Astrocyte (in vitro differentiated cells and primary cell): ENCODE results near the gene NHLRC3. TPM values are rescaled to one million over a fixed set of nuclear protein-coding genes. Genes with fewer than 3 reads are reported as not detected.

Experiments
- DNase-seq: peaks from one replicate; pipeline ENCODE4 v3.0.0-alpha.2; 2010; ENCODE audit warnings: low read depth
- FAIRE-seq: peaks from 2 replicates; lab custom pipeline; 2011; peaks lifted over from hg19 to GRCh38; lab: Jason Lieb, UNC
- H2AFZ ChIP-seq: 2 replicates; pipeline ENCODE4 v1.6.0; 2012; ENCODE audit warnings: low read depth, low read length, inconsistent platforms
- H3K27ac ChIP-seq: 2 replicates; pipeline ENCODE4 v1.5.1; 2011; ENCODE audit warnings: low read depth, low read length, inconsistent platforms
- H3K27me3 ChIP-seq: 2 replicates; pipeline ENCODE4 v1.6.0; 2011; ENCODE audit warnings: low read length, inconsistent platforms; ENCODE audit not compliant: insufficient read depth
- H3K36me3 ChIP-seq: 2 replicates; pipeline ENCODE4 v1.5.1; 2011; ENCODE audit warnings: low read length, inconsistent platforms; ENCODE audit not compliant: insufficient read depth
- H3K4me1 ChIP-seq: 2 replicates; pipeline ENCODE4 v1.5.1; 2011; ENCODE audit warnings: low read length, inconsistent platforms; ENCODE audit not compliant: insufficient read depth
- H3K4me2 ChIP-seq: 2 replicates; pipeline ENCODE4 v1.6.0; 2012; ENCODE audit warnings: low read length, inconsistent platforms
- H3K4me3 ChIP-seq: 2 replicates; pipeline ENCODE4 v1.5.1; 2011; ENCODE audit warnings: low read depth, mild to moderate bottlenecking, low read length, inconsistent platforms; ENCODE audit not compliant: insufficient read depth
- H3K79me2 ChIP-seq: 2 replicates; pipeline ENCODE4 v1.6.0; 2012; ENCODE audit warnings: mild to moderate bottlenecking, low read length, inconsistent platforms; ENCODE audit not compliant: insufficient read depth
- H3K9ac ChIP-seq: 2 replicates; pipeline ENCODE4 v1.6.0; 2012; ENCODE audit warnings: mild to moderate bottlenecking, low read length, inconsistent platforms
- H3K9me3 ChIP-seq: 2 replicates; pipeline ENCODE4 v1.5.1; 2012; ENCODE audit warnings: low read depth, mild to moderate bottlenecking, low read length, inconsistent platforms; ENCODE audit not compliant: insufficient read depth
- H4K20me1 ChIP-seq: 2 replicates; pipeline ENCODE4 v1.6.0; 2012; ENCODE audit warnings: low read length, inconsistent platforms; ENCODE audit not compliant: insufficient read depth
- H3K27ac Mint-ChIP-seq: one replicate; pipeline ENCODE4 v1.8.0; 2021; ENCODE audit warnings: mild to moderate bottlenecking, mixed read lengths; ENCODE audit not compliant: unreplicated experiment
- H3K27me3 Mint-ChIP-seq: one replicate; pipeline ENCODE4 v1.8.0; 2021; ENCODE audit warnings: low read depth, mixed read lengths; ENCODE audit not compliant: unreplicated experiment
- H3K36me3 Mint-ChIP-seq: one replicate; pipeline ENCODE4 v1.8.0; 2021; ENCODE audit warnings: low read depth, mixed read lengths; ENCODE audit not compliant: unreplicated experiment
- H3K4me1 Mint-ChIP-seq: one replicate; pipeline ENCODE4 v1.8.0; 2021; ENCODE audit warnings: low read depth, mixed read lengths; ENCODE audit not compliant: unreplicated experiment
- H3K4me3 Mint-ChIP-seq: one replicate; pipeline ENCODE4 v1.8.0; 2021; ENCODE audit warnings: mild to moderate bottlenecking, moderate library complexity, mixed read lengths; ENCODE audit not compliant: unreplicated experiment
- H3K9me3 Mint-ChIP-seq: one replicate; pipeline ENCODE4 v1.8.0; 2021; ENCODE audit warnings: mild to moderate bottlenecking, mixed read lengths; ENCODE audit not compliant: unreplicated experiment
- EZH2 ChIP-seq: IDR thresholded peaks from 2 replicates; pipeline ENCODE4 v1.6.1; 2012; ENCODE audit warnings: mild to moderate bottlenecking, low read length, inconsistent platforms; ENCODE audit not compliant: insufficient read depth
- total RNA-seq: library from RNA; stranded (reverse); gene quantifications from 2 replicates; pipeline ENCODE4 v1.2.1, GENCODE V29; 2021
- TF ChIP-seq, protein P1 (sequence below): IDR thresholded peaks from 2 replicates; pipeline ENCODE4 v1.5.1; 2011; ENCODE audit warnings: low read depth, mild to moderate bottlenecking, inconsistent platforms, low read length, moderate library complexity; ENCODE audit not compliant: insufficient read depth

The NHLRC3 gene
- total RNA-seq, 1 donor from 2014 or later = 8.2 TPM

GRCh38 chr13:39040206-39040605 lies 1.9 kb downstream of the NHLRC3 start:
- TF ChIP-seq EZH2 = no peak
- TF ChIP-seq, protein P1, sequence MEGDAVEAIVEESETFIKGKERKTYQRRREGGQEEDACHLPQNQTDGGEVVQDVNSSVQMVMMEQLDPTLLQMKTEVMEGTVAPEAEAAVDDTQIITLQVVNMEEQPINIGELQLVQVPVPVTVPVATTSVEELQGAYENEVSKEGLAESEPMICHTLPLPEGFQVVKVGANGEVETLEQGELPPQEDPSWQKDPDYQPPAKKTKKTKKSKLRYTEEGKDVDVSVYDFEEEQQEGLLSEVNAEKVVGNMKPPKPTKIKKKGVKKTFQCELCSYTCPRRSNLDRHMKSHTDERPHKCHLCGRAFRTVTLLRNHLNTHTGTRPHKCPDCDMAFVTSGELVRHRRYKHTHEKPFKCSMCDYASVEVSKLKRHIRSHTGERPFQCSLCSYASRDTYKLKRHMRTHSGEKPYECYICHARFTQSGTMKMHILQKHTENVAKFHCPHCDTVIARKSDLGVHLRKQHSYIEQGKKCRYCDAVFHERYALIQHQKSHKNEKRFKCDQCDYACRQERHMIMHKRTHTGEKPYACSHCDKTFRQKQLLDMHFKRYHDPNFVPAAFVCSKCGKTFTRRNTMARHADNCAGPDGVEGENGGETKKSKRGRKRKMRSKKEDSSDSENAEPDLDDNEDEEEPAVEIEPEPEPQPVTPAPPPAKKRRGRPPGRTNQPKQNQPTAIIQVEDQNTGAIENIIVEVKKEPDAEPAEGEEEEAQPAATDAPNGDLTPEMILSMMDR = no peak
- DNase-seq (no peak), FAIRE-seq (peak; percentile 13)
- H3K9me3 Mint-ChIP-seq = no peaks in the 10 kb centered on the region
- H3K36me3 ChIP-seq = no peaks in the 10 kb centered on the region
- no peak overlapping the region for H3K27ac Mint-ChIP-seq
- no peak overlapping the region for H3K27ac ChIP-seq
- no peak overlapping the region for H3K4me3 Mint-ChIP-seq
- no peak overlapping the region for H3K4me3 ChIP-seq
- peaks cover 18% of the 10 kb centered on the region for H4K20me1 ChIP-seq
- H3K4me2 ChIP-seq = no peak overlapping the region
- peaks cover 3% of the 10 kb centered on the region for H3K4me1 ChIP-seq
- H3K79me2 ChIP-seq = peaks cover 35% of the 10 kb centered on the region
- H3K36me3 Mint-ChIP-seq = no peaks in the 10 kb centered on the region
- no peak overlapping the region for H2AFZ ChIP-seq
- H3K9me3 ChIP-seq = no peaks in the 10 kb centered on the region
- no peak overlapping the region for H3K9ac ChIP-seq
- peaks cover 6% of the 10 kb centered on the region for H3K4me1 Mint-ChIP-seq
- no peaks in the 10 kb centered on the region for H3K27me3 ChIP-seq
- H3K27me3 Mint-ChIP-seq = no peaks in the 10 kb centered on the region

DNA sequence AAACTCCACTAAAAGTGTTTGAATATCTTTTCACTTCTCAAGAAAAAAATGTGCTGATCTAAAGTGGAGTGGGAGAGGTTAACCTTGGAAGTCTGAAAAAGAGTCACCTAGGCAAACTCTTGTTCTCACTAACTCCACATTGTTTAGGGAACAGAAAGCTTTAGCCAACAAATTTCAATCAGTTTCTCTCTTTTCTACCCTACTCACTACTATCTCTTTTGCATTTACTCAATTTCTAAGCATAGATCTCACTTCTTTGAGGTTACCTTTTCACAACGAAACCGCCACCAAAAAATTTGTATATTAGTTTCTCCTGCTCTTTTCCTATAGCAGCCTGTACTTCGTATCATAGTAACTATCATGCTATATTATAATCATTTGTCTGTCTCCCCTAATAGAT lies 6.3 kb downstream of the NHLRC3 start:
- H3K4me3 ChIP-seq = no peak overlapping the region
- Mint-ChIP-seq H3K4me1 (no peaks in the 10 kb centered on the region), H3K27me3 (no peaks in the 10 kb centered on the region), H3K4me3 (no peak overlapping the region), H3K9me3 (no peaks in the 10 kb centered on the region), H3K27ac (no peak overlapping the region), H3K36me3 (no peaks in the 10 kb centered on the region)
- no peak overlapping the region for H2AFZ ChIP-seq
- H3K36me3 ChIP-seq = no peaks in the 10 kb centered on the region
- TF ChIP-seq EZH2 = no peak
- TF ChIP-seq, protein P1 = no peak
- no peak for DNase-seq
- no peak overlapping the region for H3K4me2 ChIP-seq
- H3K27ac ChIP-seq = no peak overlapping the region
- no peaks in the 10 kb centered on the region for H4K20me1 ChIP-seq
- H3K27me3 ChIP-seq = no peaks in the 10 kb centered on the region
- H3K9ac ChIP-seq = no peak overlapping the region
- no peaks in the 10 kb centered on the region for H3K4me1 ChIP-seq
- H3K9me3 ChIP-seq = no peaks in the 10 kb centered on the region
- FAIRE-seq = no peak
- no peaks in the 10 kb centered on the region for H3K79me2 ChIP-seq

DNA sequence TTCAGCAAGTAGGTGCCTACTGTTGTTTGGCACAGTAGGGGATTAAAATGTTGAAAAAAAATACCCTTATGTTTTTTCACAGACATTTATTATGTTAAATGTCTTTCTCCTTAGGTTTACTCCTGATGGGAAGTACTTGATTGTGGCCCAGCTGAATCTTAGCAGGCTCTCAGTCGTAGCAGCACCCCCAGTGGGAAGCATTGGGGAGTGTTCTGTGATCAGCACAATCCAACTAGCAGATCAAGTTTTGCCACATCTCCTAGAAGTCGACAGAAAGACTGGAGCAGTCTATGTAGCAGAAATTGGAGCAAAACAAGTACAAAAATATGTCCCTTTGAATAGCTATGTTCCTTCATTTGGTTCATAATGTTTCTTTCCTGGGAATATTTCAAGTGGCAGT lies 9.3 kb downstream of the NHLRC3 start:
- Histone ChIP-seq H4K20me1 (no peaks in the 10 kb centered on the region), H3K4me2 (no peak overlapping the region), H3K27ac (no peak overlapping the region), H2AFZ (no peak overlapping the region), H3K4me1 (no peaks in the 10 kb centered on the region), H3K79me2 (no peaks in the 10 kb centered on the region), H3K9me3 (no peaks in the 10 kb centered on the region), H3K4me3 (no peak overlapping the region), H3K27me3 (no peaks in the 10 kb centered on the region), H3K36me3 (no peaks in the 10 kb centered on the region), H3K9ac (no peak overlapping the region)
- Mint-ChIP-seq H3K27me3 (no peaks in the 10 kb centered on the region), H3K4me3 (no peak overlapping the region), H3K4me1 (no peaks in the 10 kb centered on the region), H3K9me3 (no peaks in the 10 kb centered on the region), H3K27ac (no peak overlapping the region), H3K36me3 (no peaks in the 10 kb centered on the region)
- DNase-seq (no peak), FAIRE-seq (no peak)
- TF ChIP-seq, protein P1 = no peak
- TF ChIP-seq EZH2 = no peak
